Esophagus muscularis mucosa (tissue), 4 donors: ENCODE measurements around the gene ANKRD6.

Experiments
- CTCF ChIP-seq, 3 experiments: fragments of 200-600 bp in 2 of 3; fragments of 450-650 bp in 1 of 3; sonication (generic) in 2 of 3; IDR thresholded peaks; one replicate each; pipeline ENCODE4 v1.5.1; 2017 to 2019; ENCODE audit warnings: antibody characterized with exemption in 3 of 3, mild to moderate bottlenecking in 2 of 3, moderate library complexity in 1 of 3
- EP300 ChIP-seq: sonication (generic); formaldehyde crosslinking; IDR thresholded peaks from one replicate; pipeline ENCODE4 v1.6.1; 2017; ENCODE audit warnings: antibody characterized with exemption
- POLR2A ChIP-seq: fragments of 450-650 bp; IDR thresholded peaks from one replicate; pipeline ENCODE4 v1.6.1; 2017; ENCODE audit warnings: antibody characterized with exemption, moderate library complexity, mild to moderate bottlenecking, low read depth
- POLR2AphosphoS5 ChIP-seq, 2 donors: sonication (generic); formaldehyde crosslinking; IDR thresholded peaks; one replicate each; pipeline ENCODE4 v1.6.1; 2017; ENCODE audit warnings: antibody characterized with exemption in 2 of 2

GRCh38 chr6:89433252-89434149 lies 549 bp downstream of the ANKRD6 start:
- TF ChIP-seq POLR2A (no peak), POLR2AphosphoS5 (IDR thresholded peaks at IDR 0.05) (no peak), EP300 (no peak), CTCF (IDR thresholded peaks at IDR 0.05) (no peak)
